Heart right ventricle (tissue), 16 donors: ENCODE results near the gene YARS2. TPM values are rescaled to one million over a fixed set of nuclear protein-coding genes. Genes with fewer than 3 reads are reported as not detected.

Experiments
- ATAC-seq, 8 donors: fragments of 200-7000 bp; cut with Tn5 transposase; one replicate each; pipeline ENCODE4 v1.9.1; 2020; ENCODE audit warnings: mild to moderate bottlenecking in 8 of 8, moderate library complexity in 8 of 8, moderate number of reproducible peaks in 1 of 8
- DNase-seq, 2 donors: peaks; one replicate each; pipeline ENCODE4 v3.0.0-alpha.2; 2020
- H3K27ac ChIP-seq, 10 donors: fragments of 200-600 bp; sonication (generic) in 2 of 10; one replicate each; pipeline versions ENCODE4 v1.5.0 to v1.8.0; 2020 to 2022; ENCODE audit warnings: mild to moderate bottlenecking in 3 of 10
- H3K27me3 ChIP-seq, 7 donors: fragments of 200-600 bp; one replicate each; pipeline ENCODE4 v1.8.0; 2021 to 2022; ENCODE audit warnings: mild to moderate bottlenecking in 2 of 7
- H3K36me3 ChIP-seq, 9 donors: fragments of 200-600 bp; sonication (generic) in 1 of 9; one replicate each; pipeline versions ENCODE4 v1.5.0 to v1.8.0; 2020 to 2022; ENCODE audit warnings: mild to moderate bottlenecking in 2 of 9
- H3K4me1 ChIP-seq, 9 donors: fragments of 200-600 bp; sonication (generic) in 1 of 9; one replicate each; pipeline versions ENCODE4 v1.5.0 to v1.8.0; 2020 to 2022; ENCODE audit warnings: mild to moderate bottlenecking in 4 of 9
- H3K4me3 ChIP-seq, 10 donors: fragments of 200-600 bp; sonication (generic) in 2 of 10; one replicate each; pipeline versions ENCODE4 v1.5.0 to v1.8.0; 2020 to 2022; ENCODE audit warnings: mild to moderate bottlenecking in 7 of 10, moderate library complexity in 2 of 10
- H3K9me3 ChIP-seq, 11 donors: fragments of 200-600 bp in 10 of 11; sonication (generic) in 2 of 11; one replicate each; pipeline versions ENCODE4 v1.5.0 to v1.8.0; 2013 to 2022; ENCODE audit warnings: mild to moderate bottlenecking in 2 of 11, control low read depth in 1 of 11, moderate library complexity in 1 of 11
- WGBS, 2 donors: extraction: QIAGEN DNeasy Blood & Tissue Kit; methylation state at CpG; one replicate each; pipeline ENCODE4 v1.1.7; 2013; ENCODE audit warnings: inconsistent platforms in 1 of 2; 5-methylcytosine and 5-hydroxymethylcytosine counted together
- intact Hi-C, 10 donors: fragments of 100-400 bp; cut with DNase I; formaldehyde crosslinking; loops; one replicate each; pipeline versions ENCODE4 v1.11.1 to v1.14.2; 2022
- polyA plus RNA-seq, 2 donors: library from polyadenylated mRNA; stranded (reverse); fragments of 200-250 nt; gene quantifications; one replicate each; pipeline ENCODE4 v1.2.3, GENCODE V29; 2013
- total RNA-seq, 10 donors: library from RNA; stranded (reverse); fragmentation: NEBNext Ultra II Directional in 3 of 10; extraction: Animal tissue kit (Norgen Biotek cat#: 25700) in 3 of 10; gene quantifications; one replicate each; pipeline versions ENCODE4 v1.2.1 to v1.2.4, GENCODE V29; 2021 to 2023
- TF ChIP-seq, protein P1 (sequence below), 9 donors: fragments of 200-600 bp; sonication (generic) in 2 of 9; IDR thresholded peaks; one replicate each; pipeline versions ENCODE4 v1.5.0 to v1.8.0; 2021 to 2022; ENCODE audit warnings: antibody characterized with exemption in 9 of 9, mild to moderate bottlenecking in 5 of 9, moderate library complexity in 1 of 9
- donor health status: Arrhythmogenic right ventricular cardiomyopathy.
- donor health status: ischemic (EF 13 %, LVEDD 7.1; RV severe dilation, severe dysfunction).
- donor health status: healthy with polysubstance abuse.
- donor health status: DM: no; HTN: yes; CAD: no.
- donor health status: DM: no; HTN: no; CAD: no.
- donor health status: ischemic (EF 25% LVEDD 6.9; RV normal size, moderate dysfunction).
- donor health status: ischemic (EF 25% LVEDD 5.7; RV mildly dilated, moderate dysfunction).
- donor health status: healthy.
- donor health status: DM: yes; HTN: yes; CAD: no.
- donor health status: Ischemic cardiomyopathy.
- donor health status: ischemic (EF 35%, LVEDD 5.7; RV mildly dilated, moderate dysfunction).
- donor health status: nonischemic (EF 11% LVEDD 7.7; RV severe dilation, severe dysfunction).
- donor health status: DM: yes; HTN: yes; CAD: no.
- donor health status: PGD.
- donor health status: ischemic (EF 29% LVEDD 5.4; RV normal size, mild dysfunction).
- donor health status: nonischemic (EF 23%, LVEDD 6.1; RV moderate dilation, normal function).

The YARS2 gene
- total and polyA plus RNA-seq, 12 donors: 8.4 to 16.9 (median 12.7) TPM

DNA sequence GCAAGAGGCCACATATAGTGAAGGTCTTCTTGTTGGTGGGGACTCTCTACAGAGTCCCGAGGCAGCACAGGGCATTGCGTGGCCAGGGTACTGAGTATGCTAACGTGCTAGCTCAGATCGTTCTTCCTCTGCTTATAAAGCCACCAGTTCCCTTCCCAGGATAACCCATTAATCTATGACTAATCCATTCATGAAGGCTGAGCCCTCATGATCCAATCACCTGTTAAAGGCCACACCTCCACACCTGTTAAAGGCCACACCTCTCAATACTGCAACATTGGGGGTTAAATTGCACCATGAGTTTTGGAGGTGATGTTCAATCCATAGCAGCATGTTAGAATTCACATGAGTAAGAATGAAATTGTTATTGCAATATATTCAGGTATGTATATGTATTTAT is 12.8 kb upstream of the YARS2 start:
- no peak overlapping the region for H3K27ac ChIP-seq
- no peak overlapping the region for H3K4me3 ChIP-seq
- no peaks in the 10 kb centered on the region for H3K9me3 ChIP-seq
- intact Hi-C loops: loop anchor here in 1 of 10 donors (10.0 kb wide), 2 partner anchors 146 to 1246 kb away; no protein-coding TSS in a partner anchor
- ATAC-seq: no peak
- no peak for DNase-seq
- TF ChIP-seq, protein P1, sequence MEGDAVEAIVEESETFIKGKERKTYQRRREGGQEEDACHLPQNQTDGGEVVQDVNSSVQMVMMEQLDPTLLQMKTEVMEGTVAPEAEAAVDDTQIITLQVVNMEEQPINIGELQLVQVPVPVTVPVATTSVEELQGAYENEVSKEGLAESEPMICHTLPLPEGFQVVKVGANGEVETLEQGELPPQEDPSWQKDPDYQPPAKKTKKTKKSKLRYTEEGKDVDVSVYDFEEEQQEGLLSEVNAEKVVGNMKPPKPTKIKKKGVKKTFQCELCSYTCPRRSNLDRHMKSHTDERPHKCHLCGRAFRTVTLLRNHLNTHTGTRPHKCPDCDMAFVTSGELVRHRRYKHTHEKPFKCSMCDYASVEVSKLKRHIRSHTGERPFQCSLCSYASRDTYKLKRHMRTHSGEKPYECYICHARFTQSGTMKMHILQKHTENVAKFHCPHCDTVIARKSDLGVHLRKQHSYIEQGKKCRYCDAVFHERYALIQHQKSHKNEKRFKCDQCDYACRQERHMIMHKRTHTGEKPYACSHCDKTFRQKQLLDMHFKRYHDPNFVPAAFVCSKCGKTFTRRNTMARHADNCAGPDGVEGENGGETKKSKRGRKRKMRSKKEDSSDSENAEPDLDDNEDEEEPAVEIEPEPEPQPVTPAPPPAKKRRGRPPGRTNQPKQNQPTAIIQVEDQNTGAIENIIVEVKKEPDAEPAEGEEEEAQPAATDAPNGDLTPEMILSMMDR (IDR thresholded peaks at IDR 0.05): no peak
- H3K27me3 ChIP-seq: peaks cover 0 to 7% (median 0%) of the 10 kb centered on the region in 7 donors
- H3K36me3 ChIP-seq: no peaks in the 10 kb centered on the region
- H3K4me1 ChIP-seq: no peaks in the 10 kb centered on the region
- WGBS, 2 donors: 63 to 83% methylated on average over 4 of the region's 4 CpGs

DNA sequence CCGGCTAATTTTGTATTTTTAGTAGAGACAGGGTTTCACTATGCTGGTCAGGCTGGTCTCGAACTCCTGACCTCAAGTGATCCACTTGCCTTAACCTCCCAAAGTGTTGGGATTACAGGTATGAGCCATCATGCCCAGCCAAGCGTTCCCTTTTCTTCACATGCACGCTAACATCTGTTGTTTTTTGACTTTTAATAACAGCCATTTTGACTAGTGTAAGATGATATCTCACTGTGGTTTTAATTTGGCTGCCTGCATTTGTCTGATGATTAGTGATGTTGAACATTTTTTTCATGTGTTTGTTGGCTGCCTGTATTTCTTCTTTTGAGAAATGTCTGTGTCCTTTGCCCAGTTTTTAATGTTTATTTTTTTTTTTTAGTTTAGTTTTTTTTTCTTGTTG is 10.2 kb upstream of the YARS2 start:
- intact Hi-C loops: loop anchor here in 1 of 10 donors (10.0 kb wide), 2 partner anchors 149 to 1249 kb away; no protein-coding TSS in a partner anchor
- peaks cover 0 to 5% (median 0%) of the 10 kb centered on the region in 9 donors for H3K4me1 ChIP-seq
- DNase-seq (no peak), ATAC-seq (no peak)
- peaks cover 0 to 15% (median 0%) of the 10 kb centered on the region in 7 donors for H3K27me3 ChIP-seq
- no peaks in the 10 kb centered on the region for H3K36me3 ChIP-seq
- no peak overlapping the region for H3K27ac ChIP-seq
- TF ChIP-seq, protein P1 (IDR thresholded peaks at IDR 0.05): no peak
- H3K9me3 ChIP-seq: no peaks in the 10 kb centered on the region
- H3K4me3 ChIP-seq: no peak overlapping the region
- WGBS, 2 donors: 72 to 78% methylated on average over 4 of the region's 4 CpGs

DNA sequence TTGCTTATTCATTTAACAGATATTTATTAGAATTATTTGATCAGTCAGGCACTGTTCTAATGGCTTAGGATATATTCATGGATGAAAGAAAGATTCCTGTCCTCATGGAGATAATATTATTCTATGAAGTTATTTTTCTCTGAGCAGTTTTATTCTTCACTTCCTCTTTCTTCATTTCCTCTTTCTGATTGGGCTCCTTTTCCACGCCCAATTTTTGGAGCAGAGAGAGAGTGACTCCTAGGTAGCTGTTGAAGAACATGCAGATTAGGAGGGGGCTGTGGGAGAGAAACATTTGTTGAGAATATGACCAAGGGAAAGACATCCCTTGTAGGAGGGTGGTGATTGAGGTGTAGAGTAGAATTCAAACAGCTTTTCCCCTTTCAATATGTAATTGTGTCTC is 6.0 kb upstream of the YARS2 start:
- no peak for DNase-seq

DNA sequence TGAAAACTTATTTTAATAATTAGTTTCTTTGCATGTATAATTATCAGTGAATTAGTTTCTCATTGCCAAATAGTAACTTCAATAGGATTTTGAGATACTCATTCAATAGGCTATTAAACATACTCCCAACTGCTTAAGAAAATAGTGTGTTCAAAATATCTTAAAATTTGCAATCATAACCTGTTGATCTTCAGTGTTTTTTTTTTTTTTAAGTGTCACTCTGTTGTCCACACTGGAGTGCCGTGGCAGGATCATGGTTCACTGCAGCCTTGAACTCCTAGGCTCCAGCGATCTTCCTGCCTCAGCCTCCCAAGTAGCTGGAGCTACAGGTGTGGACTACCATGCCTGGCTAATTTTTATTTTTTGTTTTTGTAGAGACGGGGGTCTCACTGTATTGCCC is 1.5 kb upstream of the YARS2 start:
- Histone ChIP-seq H3K27me3 (peaks cover 0 to 7% (median 0%) of the 10 kb centered on the region in 7 donors), H3K36me3 (peaks cover 0 to 21% (median 9%) of the 10 kb centered on the region in 9 donors), H3K27ac (no peak overlapping the region), H3K4me1 (peaks cover 0 to 36% (median 20%) of the 10 kb centered on the region in 9 donors), H3K9me3 (no peaks in the 10 kb centered on the region), H3K4me3 (no peak overlapping the region)
- WGBS, 2 donors: 87 to 88% methylated on average over 3 of the region's 3 CpGs
- ATAC-seq (no peak), DNase-seq (no peak)
- TF ChIP-seq, protein P1 (IDR thresholded peaks at IDR 0.05): no peak
- intact Hi-C loops: loop anchor here in 8 of 10 donors (2.0 to 10.0 kb wide), 11 partner anchors 158 to 1458 kb away; partner anchors contain the start of gene ALG10 (in 4 of the 8)

More for the DNA sequence above, 6.0 kb upstream of the YARS2 start:
- intact Hi-C loops: loop anchor here in 2 of 10 donors (5.0 to 10.0 kb wide), 3 partner anchors 146 to 1253 kb away; no protein-coding TSS in a partner anchor
- H3K27me3 ChIP-seq: peaks cover 0 to 7% (median 0%) of the 10 kb centered on the region in 7 donors
- H3K36me3 ChIP-seq: no peaks in the 10 kb centered on the region
- no peak overlapping the region for H3K4me3 ChIP-seq
- 42 to 45% methylated on average over 1 of the region's 1 CpG for WGBS, 2 donors
- TF ChIP-seq, protein P1 (IDR thresholded peaks at IDR 0.05): no peak
- H3K9me3 ChIP-seq: no peaks in the 10 kb centered on the region
- H3K4me1 ChIP-seq: peaks cover 0 to 5% (median 0%) of the 10 kb centered on the region in 9 donors
- no peak for ATAC-seq
- no peak overlapping the region for H3K27ac ChIP-seq
